SK-N-SH (cell line): Measurements from ENCODE around the gene CCSER1. TPM values are rescaled to one million over a fixed set of nuclear protein-coding genes. Genes with fewer than 3 reads are reported as not detected.

Experiments
- CTCF ChIA-PET: fragments of 300-600, 350-600 bp; formaldehyde crosslinking; extraction: SDS; loops from one replicate; lab custom pipeline; 2021; lab: Yijun Ruan, JAX
- POLR2A ChIA-PET: fragments of 350-600 bp; sonication (Branson Sonifier 250); formaldehyde crosslinking; extraction: SDS; loops from one replicate; lab custom pipeline; 2020; ENCODE audit warnings: antibody characterized with exemption, inconsistent platforms; lab: Yijun Ruan, JAX
- DNase-seq: peaks from one replicate; pipeline ENCODE4 v3.0.0; 2012
- H2AFZ ChIP-seq: fragments of 200-600 bp; sonication (generic); 2 replicates; pipeline ENCODE4 v1.8.1; 2016; ENCODE audit warnings: antibody characterized with exemption, mild to moderate bottlenecking, low read depth
- H3F3A ChIP-seq: fragments of 200-600 bp; sonication (generic); replicated peaks from 2 replicates; pipeline ENCODE3; 2016; ENCODE audit warnings: antibody characterized with exemption, mild to moderate bottlenecking; ENCODE audit not compliant: insufficient read depth
- H3K27ac ChIP-seq, 2 experiments: fragments of 200-500 bp in 1 of 2; fragments of 200-600 bp in 1 of 2; sonication (Bioruptor generic) in 1 of 2; sonication (generic), shearing (Covaris generic) in 1 of 2; 2 replicates each; pipeline versions ENCODE4 v1.5.1 to v1.6.1; 2014 to 2016; ENCODE audit warnings: low read depth in 2 of 2, inconsistent platforms in 1 of 2, low read length in 1 of 2, mild to moderate bottlenecking in 1 of 2, mixed read lengths in 1 of 2
- H3K27me3 ChIP-seq: fragments of 200-600 bp; sonication (generic), shearing (Covaris generic); 2 replicates; pipeline ENCODE4 v1.6.1; 2016; ENCODE audit warnings: mixed run types; ENCODE audit not compliant: insufficient read depth
- H3K36me3 ChIP-seq, 2 experiments: fragments of 200-500 bp in 1 of 2; fragments of 200-600 bp in 1 of 2; sonication (Bioruptor generic) in 1 of 2; sonication (generic) in 1 of 2; replicated peaks in 1 of 2; 2 replicates each; pipeline versions ENCODE3 to v1.5.1; 2014 to 2016; ENCODE audit warnings: low read length in 1 of 2, mild to moderate bottlenecking in 1 of 2; ENCODE audit not compliant: insufficient read depth in 2 of 2, control insufficient read depth in 1 of 2
- H3K4me1 ChIP-seq, 2 experiments: fragments of 200-500 bp in 1 of 2; fragments of 200-600 bp in 1 of 2; sonication (Bioruptor generic) in 1 of 2; sonication (generic), shearing (Covaris generic) in 1 of 2; 2 replicates each; pipeline versions ENCODE4 v1.5.1 to v1.6.1; 2014 to 2016; ENCODE audit warnings: low read depth in 1 of 2, low read length in 1 of 2, mixed run types in 1 of 2; ENCODE audit not compliant: insufficient read depth in 2 of 2, control insufficient read depth in 1 of 2
- H3K4me2 ChIP-seq: fragments of 200-600 bp; sonication (generic), shearing (Covaris generic); 2 replicates; pipeline ENCODE4 v1.6.1; 2017; ENCODE audit warnings: mixed run types
- H3K4me3 ChIP-seq, 2 experiments: fragments of 200-500 bp in 1 of 2; fragments of 200-600 bp in 1 of 2; sonication (Bioruptor generic) in 1 of 2; sonication (generic), shearing (Covaris generic) in 1 of 2; 2 replicates each; pipeline versions ENCODE4 v1.5.1 to v1.8.1; 2014 to 2016; ENCODE audit warnings: low read depth in 2 of 2, inconsistent platforms in 1 of 2, low read length in 1 of 2, mild to moderate bottlenecking in 1 of 2, mixed read lengths in 1 of 2, moderate library complexity in 1 of 2
- H3K79me2 ChIP-seq: fragments of 200-600 bp; sonication (generic); 2 replicates; pipeline ENCODE4 v1.8.1; 2017; ENCODE audit warnings: mild to moderate bottlenecking; ENCODE audit not compliant: insufficient read depth
- H3K9ac ChIP-seq: fragments of 200-600 bp; sonication (generic); 2 replicates; pipeline ENCODE4 v1.6.1; 2017; ENCODE audit warnings: mixed run types
- H3K9me2 ChIP-seq: fragments of 200-600 bp; sonication (generic); 2 replicates; pipeline ENCODE4 v1.6.1; 2017; ENCODE audit warnings: mixed run types
- H3K9me3 ChIP-seq: fragments of 200-600 bp; sonication (generic); 2 replicates; pipeline ENCODE4 v1.6.1; 2017; ENCODE audit warnings: mixed run types, mild to moderate bottlenecking, moderate library complexity
- H4K20me1 ChIP-seq: fragments of 200-600 bp; sonication (generic); 2 replicates; pipeline ENCODE4 v1.6.1; 2017; ENCODE audit warnings: mild to moderate bottlenecking, mixed run types; ENCODE audit not compliant: insufficient read depth
- ELF1 ChIP-seq: IDR thresholded peaks from 2 replicates; pipeline ENCODE4 v1.4.0; 2012
- GABPA ChIP-seq: IDR thresholded peaks from 2 replicates; pipeline ENCODE4 v1.4.0; 2012; ENCODE audit warnings: low read depth, mild to moderate bottlenecking
- JUND ChIP-seq: IDR thresholded peaks from 2 replicates; pipeline ENCODE4 v1.4.0; 2012
- NFIC ChIP-seq: IDR thresholded peaks from 2 replicates; pipeline ENCODE4 v1.4.0; 2012; ENCODE audit warnings: borderline replicate concordance
- RFX5 ChIP-seq: IDR thresholded peaks from 2 replicates; pipeline ENCODE4 v1.6.1; 2012; ENCODE audit warnings: mild to moderate bottlenecking, improper control_type of control experiment, low read length
- TCF12 ChIP-seq: IDR thresholded peaks from 2 replicates; pipeline ENCODE4 v1.4.0; 2012
- USF1 ChIP-seq: IDR thresholded peaks from 2 replicates; pipeline ENCODE4 v1.4.0; 2012; ENCODE audit warnings: low read depth, borderline replicate concordance
- WGBS: methylation state at CpG from one replicate; pipeline ENCODE4 v1.1.6; 2017; ENCODE audit warnings: low lambda C conversion rate; 5-methylcytosine and 5-hydroxymethylcytosine counted together
- polyA plus RNA-seq, 3 experiments: library from polyadenylated mRNA; depleted of rRNA; stranded (reverse); fragments of >200 nt; gene quantifications; 2 replicates each; pipeline ENCODE4 v1.2.3, GENCODE V29; 2012
- TF ChIP-seq, protein P1 (sequence below): fragments of 200-600 bp; sonication (generic); IDR thresholded peaks from 2 replicates; pipeline ENCODE4 v1.6.1; 2017; ENCODE audit warnings: antibody characterized with exemption, mild to moderate bottlenecking, moderate library complexity
- TF ChIP-seq, protein P2 (sequence below): IDR thresholded peaks from 2 replicates; pipeline ENCODE4; 2012

The CCSER1 gene
- polyA plus RNA-seq, 1 of the 3 experiments (the other 2 are of a cell fraction), result 0.05 TPM

DNA sequence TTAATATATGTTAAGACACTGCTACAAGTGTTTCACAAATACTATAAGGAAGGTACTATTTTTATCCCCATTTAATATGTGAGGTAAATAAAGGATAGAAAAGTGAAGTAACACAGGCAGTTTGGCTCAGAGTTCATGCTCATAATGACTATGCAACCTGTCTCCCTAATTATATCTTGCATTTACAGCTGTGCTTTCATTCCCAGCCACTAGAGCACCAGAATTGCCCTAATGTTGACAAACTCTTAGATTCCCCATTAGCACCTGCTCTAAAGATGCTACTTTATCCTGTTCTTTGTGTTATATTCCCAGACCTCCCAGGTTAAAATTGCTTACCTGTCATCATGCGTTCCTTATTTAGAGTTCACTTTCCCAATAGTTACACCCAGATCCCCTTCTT is 833.6 kb downstream of the CCSER1 start:
- Histone ChIP-seq H3K27me3 (no peaks in the 10 kb centered on the region), H3K4me3 (no peak overlapping the region), H3F3A (no peaks in the 10 kb centered on the region), H3K9me2 (no peaks in the 10 kb centered on the region), H4K20me1 (no peaks in the 10 kb centered on the region), H3K27ac (no peak overlapping the region), H3K4me1 (no peaks in the 10 kb centered on the region; a peak in 2 of 4 replicates), H3K9ac (no peak overlapping the region), H3K36me3 (no peaks in the 10 kb centered on the region), H2AFZ (no peak overlapping the region), H3K4me2 (no peak overlapping the region), H3K9me3 (no peaks in the 10 kb centered on the region), H3K79me2 (no peaks in the 10 kb centered on the region)
- TF ChIP-seq, protein P1, sequence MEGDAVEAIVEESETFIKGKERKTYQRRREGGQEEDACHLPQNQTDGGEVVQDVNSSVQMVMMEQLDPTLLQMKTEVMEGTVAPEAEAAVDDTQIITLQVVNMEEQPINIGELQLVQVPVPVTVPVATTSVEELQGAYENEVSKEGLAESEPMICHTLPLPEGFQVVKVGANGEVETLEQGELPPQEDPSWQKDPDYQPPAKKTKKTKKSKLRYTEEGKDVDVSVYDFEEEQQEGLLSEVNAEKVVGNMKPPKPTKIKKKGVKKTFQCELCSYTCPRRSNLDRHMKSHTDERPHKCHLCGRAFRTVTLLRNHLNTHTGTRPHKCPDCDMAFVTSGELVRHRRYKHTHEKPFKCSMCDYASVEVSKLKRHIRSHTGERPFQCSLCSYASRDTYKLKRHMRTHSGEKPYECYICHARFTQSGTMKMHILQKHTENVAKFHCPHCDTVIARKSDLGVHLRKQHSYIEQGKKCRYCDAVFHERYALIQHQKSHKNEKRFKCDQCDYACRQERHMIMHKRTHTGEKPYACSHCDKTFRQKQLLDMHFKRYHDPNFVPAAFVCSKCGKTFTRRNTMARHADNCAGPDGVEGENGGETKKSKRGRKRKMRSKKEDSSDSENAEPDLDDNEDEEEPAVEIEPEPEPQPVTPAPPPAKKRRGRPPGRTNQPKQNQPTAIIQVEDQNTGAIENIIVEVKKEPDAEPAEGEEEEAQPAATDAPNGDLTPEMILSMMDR, result peak; percentile 16; the same call in 1 of the 2 replicates
- TF ChIP-seq USF1, result no peak
- DNase-seq, result no peak
- WGBS, result 90% methylated on average over 1 of the region's 1 CpG
- POLR2A ChIA-PET, result no interaction called here
- CTCF ChIA-PET, result no interaction called here

GRCh38 chr4:90970021-90970420 is 842.8 kb downstream of the CCSER1 start:
- Histone ChIP-seq H3F3A (no peaks in the 10 kb centered on the region), H3K4me3 (no peak overlapping the region), H3K27me3 (no peaks in the 10 kb centered on the region), H2AFZ (no peak overlapping the region), H3K9me3 (peaks cover 3% of the 10 kb centered on the region; the same call in 1 of the 2 replicates), H3K79me2 (no peaks in the 10 kb centered on the region), H3K36me3 (no peaks in the 10 kb centered on the region), H3K9me2 (no peaks in the 10 kb centered on the region), H3K4me2 (no peak overlapping the region), H3K9ac (no peak overlapping the region), H3K27ac (no peak overlapping the region), H3K4me1 (no peaks in the 10 kb centered on the region), H4K20me1 (no peaks in the 10 kb centered on the region)
- no peak for TF ChIP-seq NFIC
- TF ChIP-seq GABPA, result no peak
- no peak for TF ChIP-seq RFX5
- TF ChIP-seq ELF1, result no peak
- TF ChIP-seq TCF12, result no peak
- no peak for TF ChIP-seq JUND
- ChIA-PET POLR2A (no interaction called here), CTCF (no interaction called here)
- 52% methylated on average over 2 of the region's 2 CpGs for WGBS
- no peak for DNase-seq

- no peaks in the 10 kb centered on the region; a peak in 1 of 4 replicates for H3K4me1 ChIP-seq
- no peak overlapping the region for H3K4me2 ChIP-seq
- no peaks in the 10 kb centered on the region for H3K27me3 ChIP-seq
- H3F3A ChIP-seq, result no peaks in the 10 kb centered on the region
- no peaks in the 10 kb centered on the region for H4K20me1 ChIP-seq
- no peak overlapping the region for H3K4me3 ChIP-seq
- no peak overlapping the region for H3K27ac ChIP-seq
- 29% methylated on average over 3 of the region's 3 CpGs for WGBS
- CTCF ChIA-PET, result no interaction called here
- H3K79me2 ChIP-seq, result no peaks in the 10 kb centered on the region
- POLR2A ChIA-PET, result no interaction called here
- no peaks in the 10 kb centered on the region for H3K9me3 ChIP-seq
- no peaks in the 10 kb centered on the region for H3K9me2 ChIP-seq
- H3K36me3 ChIP-seq, result no peaks in the 10 kb centered on the region
- H2AFZ ChIP-seq, result no peak overlapping the region
- TF ChIP-seq, protein P2, sequence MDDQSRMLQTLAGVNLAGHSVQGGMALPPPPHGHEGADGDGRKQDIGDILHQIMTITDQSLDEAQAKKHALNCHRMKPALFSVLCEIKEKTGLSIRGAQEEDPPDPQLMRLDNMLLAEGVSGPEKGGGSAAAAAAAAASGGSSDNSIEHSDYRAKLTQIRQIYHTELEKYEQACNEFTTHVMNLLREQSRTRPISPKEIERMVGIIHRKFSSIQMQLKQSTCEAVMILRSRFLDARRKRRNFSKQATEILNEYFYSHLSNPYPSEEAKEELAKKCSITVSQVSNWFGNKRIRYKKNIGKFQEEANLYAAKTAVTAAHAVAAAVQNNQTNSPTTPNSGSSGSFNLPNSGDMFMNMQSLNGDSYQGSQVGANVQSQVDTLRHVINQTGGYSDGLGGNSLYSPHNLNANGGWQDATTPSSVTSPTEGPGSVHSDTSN, result no peak
- TF ChIP-seq, all 33 proteins: peak for 0
- DNase-seq, result no peak
- H3K9ac ChIP-seq, result no peak overlapping the region
These were observed 850.5 kb downstream of the CCSER1 start for GRCh38 chr4:90977726-90978125.
